Measurements from ENCODE around the gene CEBPB. TPM values are rescaled to one million over a fixed set of nuclear protein-coding genes. Genes with fewer than 3 reads are reported as not detected.
"Not testable (repeated sequence)": the region's sequence is repeated elsewhere in the genome, so short reads cannot be mapped to it uniquely, and the experiment has no call there.

The CEBPB gene
- total RNA-seq, 1 donor from 2014 or later: 360 TPM

GRCh38 chr20:50199703-50200102 lies 9.1 kb downstream of the CEBPB start:
- no peaks in the 10 kb centered on the region for H3K9me3 ChIP-seq
- no peak overlapping the region for H3K27ac ChIP-seq
- TF ChIP-seq CTCF (IDR thresholded peaks at IDR 0.05): no peak
- intact Hi-C loops (cut with DNase I): no loop called here
- H3K36me3 ChIP-seq: peaks cover 5 to 16% of the 10 kb centered on the region in 2 donors
- no peak for DNase-seq (ENCODE audit: low spot score in 2 of 2)
- H3K4me1 ChIP-seq: peaks cover 2 to 5% of the 10 kb centered on the region in 2 donors
- no peak overlapping the region for H3K4me3 ChIP-seq
- no peaks in the 10 kb centered on the region for H3K27me3 ChIP-seq

- no peak for TF ChIP-seq CTCF (IDR thresholded peaks at IDR 0.05)
- intact Hi-C loops (cut with DNase I): no loop called here
- Histone ChIP-seq H3K27ac (no peak overlapping the region), H3K36me3 (peaks cover 0 to 7% of the 10 kb centered on the region in 2 donors), H3K4me3 (no peak overlapping the region), H3K27me3 (no peaks in the 10 kb centered on the region), H3K4me1 (no peaks in the 10 kb centered on the region), H3K9me3 (no peaks in the 10 kb centered on the region)
- DNase-seq (ENCODE audit: low spot score in 2 of 2): no peak
These were observed 10.0 kb downstream of the CEBPB start for GRCh38 chr20:50200482-50201104.

- H3K9me3 ChIP-seq; H3K27me3 ChIP-seq; H3K4me1 ChIP-seq; H3K4me3 ChIP-seq; H3K27ac ChIP-seq; H3K36me3 ChIP-seq; DNase-seq (ENCODE audit: low spot score in 2 of 2); intact Hi-C loops (cut with DNase I): not testable (repeated sequence)
These were observed 11.1 kb downstream of the CEBPB start for GRCh38 chr20:50201710-50202109.

DNA sequence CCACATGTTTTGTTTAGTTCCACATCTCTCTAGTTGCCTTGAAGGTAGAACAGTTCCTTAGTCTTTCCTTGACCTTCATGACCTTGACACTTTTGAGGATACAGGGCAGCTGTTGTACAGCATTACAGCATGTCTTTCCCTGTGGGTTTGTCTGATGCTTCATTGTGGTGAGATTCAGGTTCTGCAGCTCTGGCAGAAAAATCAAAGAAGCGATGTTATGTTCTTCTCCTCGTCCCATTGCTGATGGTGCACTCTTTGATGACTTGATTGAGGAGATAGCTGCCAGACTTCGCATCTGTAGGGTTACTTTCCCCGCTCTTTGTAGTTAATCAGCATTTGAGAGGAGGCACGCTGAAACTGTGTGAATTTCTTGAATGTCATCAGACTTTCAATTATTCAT lies 12.0 kb downstream of the CEBPB start:
- Histone ChIP-seq H3K4me1 (no peaks in the 10 kb centered on the region), H3K9me3 (no peaks in the 10 kb centered on the region), H3K27ac (no peak overlapping the region), H3K4me3 (no peak overlapping the region), H3K36me3 (peaks cover 0 to 6% of the 10 kb centered on the region in 2 donors), H3K27me3 (no peaks in the 10 kb centered on the region)
- no peak for DNase-seq (ENCODE audit: low spot score in 2 of 2)
- TF ChIP-seq CTCF (IDR thresholded peaks at IDR 0.05): no peak
- intact Hi-C loops (cut with DNase I): no loop called here

GRCh38 chr20:50203951-50204937 lies 13.6 kb downstream of the CEBPB start:
- no peaks in the 10 kb centered on the region for H3K9me3 ChIP-seq
- no peaks in the 10 kb centered on the region for H3K4me1 ChIP-seq
- TF ChIP-seq CTCF (IDR thresholded peaks at IDR 0.05): no peak
- H3K36me3 ChIP-seq: peaks cover 0 to 4% of the 10 kb centered on the region in 2 donors
- no peak for DNase-seq (ENCODE audit: low spot score in 2 of 2)
- H3K27me3 ChIP-seq: no peaks in the 10 kb centered on the region
- intact Hi-C loops (cut with DNase I): no loop called here
- H3K27ac ChIP-seq: no peak overlapping the region
- no peak overlapping the region for H3K4me3 ChIP-seq

- no peaks in the 10 kb centered on the region for H3K9me3 ChIP-seq
- DNase-seq (ENCODE audit: low spot score in 2 of 2): no peak
- H3K4me3 ChIP-seq: no peak overlapping the region
- intact Hi-C loops (cut with DNase I): no loop called here
- H3K36me3 ChIP-seq: no peaks in the 10 kb centered on the region
- H3K27me3 ChIP-seq: no peaks in the 10 kb centered on the region
- TF ChIP-seq CTCF (IDR thresholded peaks at IDR 0.05): no peak
- no peaks in the 10 kb centered on the region for H3K4me1 ChIP-seq
- H3K27ac ChIP-seq: no peak overlapping the region
These were observed 16.4 kb downstream of the CEBPB start for GRCh38 chr20:50207026-50207425.
